BJ (cell line): ENCODE data around the gene TECPR2. TPM values are rescaled to one million over a fixed set of nuclear protein-coding genes. Genes with fewer than 3 reads are reported as not detected.
A peak's percentile ranks its signal among the peaks of the same experiment; 100 is the strongest.
"Not testable (repeated sequence)": the region's sequence is repeated elsewhere in the genome, so short reads cannot be mapped to it uniquely, and the experiment has no call there.

Experiments used
- CTCF ChIA-PET: fragments of 350-600 bp; formaldehyde crosslinking; extraction: SDS; loops from one replicate; lab custom pipeline; 2021; ENCODE audit warnings: antibody characterized with exemption, inconsistent platforms; lab: Yijun Ruan, JAX
- POLR2A ChIA-PET: fragments of 300-600 bp; sonication (Branson Sonifier 250); formaldehyde crosslinking; extraction: SDS; loops from one replicate; lab custom pipeline; 2021; ENCODE audit warnings: antibody characterized with exemption; lab: Charles Lee
- DNase-seq: peaks from one replicate; pipeline ENCODE4 v3.0.0-alpha.2; 2011; ENCODE audit warnings: low read depth
- H3K27me3 ChIP-seq: 2 replicates; pipeline ENCODE4 v1.6.0; 2011; ENCODE audit warnings: low read length; ENCODE audit not compliant: control insufficient read depth, insufficient read depth
- H3K36me3 ChIP-seq: 2 replicates; pipeline ENCODE4 v1.5.1; 2011; ENCODE audit warnings: low read length; ENCODE audit not compliant: control insufficient read depth, insufficient read depth
- H3K4me3 ChIP-seq: 2 replicates; pipeline ENCODE4 v1.5.1; 2011; ENCODE audit warnings: low read depth, mild to moderate bottlenecking, control low read depth, low read length
- CTCF ChIP-seq: IDR thresholded peaks from 2 replicates; pipeline ENCODE4 v1.5.1; 2011; ENCODE audit warnings: low read depth, mild to moderate bottlenecking, control low read depth, inconsistent platforms, low read length, moderate library complexity; ENCODE audit not compliant: insufficient read depth
- polyA plus RNA-seq: library from polyadenylated mRNA; depleted of rRNA; stranded (reverse); fragments of >200 nt; gene quantifications from 2 replicates; pipeline ENCODE4 v1.2.3, GENCODE V29; 2011; rRNA removed
- small RNA-seq: library from RNA; depleted of rRNA; stranded (forward); fragments of <200 nt; gene quantifications from one replicate; pipeline ENCODE3, GENCODE V24; 2012; ENCODE audit warnings: low replicate concordance, low read depth; ENCODE audit not compliant: insufficient read length

Gene TECPR2
- polyA plus RNA-seq, 1 experiment, result 11.7 TPM

GRCh38 chr14:102544747-102545460 lies 182.2 kb downstream of the TECPR2 start:
- CTCF ChIA-PET, result no interaction called here
- H3K27me3 ChIP-seq, result peaks cover 2% of the 10 kb centered on the region; the same call in 1 of the 2 replicates
- POLR2A ChIA-PET, result no interaction called here
- H3K4me3 ChIP-seq, result no peak overlapping the region
- TF ChIP-seq CTCF, result no peak
- no peak for DNase-seq
- no peaks in the 10 kb centered on the region for H3K36me3 ChIP-seq

GRCh38 chr14:102545461-102546265 lies 182.9 kb downstream of the TECPR2 start:
- Histone ChIP-seq H3K36me3 (no peaks in the 10 kb centered on the region), H3K27me3 (peaks cover 2% of the 10 kb centered on the region; the same call in 1 of the 2 replicates), H3K4me3 (no peak overlapping the region; the same call in 1 of the 2 replicates)
- TF ChIP-seq CTCF, result peak; percentile 33
- peak; percentile 33 for DNase-seq
- POLR2A ChIA-PET, result no interaction called here
- CTCF ChIA-PET, result interaction anchor here (0.6 kb wide), 1 partner anchor 51 kb away, joined by 4 read pairs; no protein-coding TSS in a partner anchor

GRCh38 chr14:102548616-102549240 lies 186.0 kb downstream of the TECPR2 start:
- TF ChIP-seq CTCF, result no peak
- H3K36me3 ChIP-seq, result no peaks in the 10 kb centered on the region
- no peak overlapping the region for H3K4me3 ChIP-seq
- ChIA-PET POLR2A (interaction anchor here (0.7 kb wide), 1 partner anchor 127 kb away, joined by 23 read pairs; no protein-coding TSS in a partner anchor), CTCF (no interaction called here)
- DNase-seq, result no peak
- H3K27me3 ChIP-seq, result peaks cover 2% of the 10 kb centered on the region; the same call in 1 of the 2 replicates

- DNase-seq, POLR2A ChIA-PET, H3K36me3 ChIP-seq, H3K4me3 ChIP-seq, CTCF ChIA-PET, H3K27me3 ChIP-seq: not testable (repeated sequence)
Measured at GRCh38 chr14:102550927-102551401, 188.2 kb downstream of the TECPR2 start.

Small RNAs within 50 kb of the gene (small RNA-seq; reads per million reads assigned to genes)
- gene MIR4309, result not detected

Other genes with a start within 250 kb of the TECPR2 start
- gene WDR20, start 223.0 kb upstream of the TECPR2 start, polyA plus RNA-seq, result 18.3 TPM in 2 replicates
- gene MOK, start 57.8 kb upstream of the TECPR2 start, polyA plus RNA-seq, result 20.5 and 26.0 TPM in 2 replicates
- gene ZNF839, start 43.2 kb upstream of the TECPR2 start, polyA plus RNA-seq, result 8.3 and 9.0 TPM in 2 replicates
- gene CINP, start 51 bp upstream of the TECPR2 start, polyA plus RNA-seq, result 46.0 and 49.1 TPM in 2 replicates
- gene ANKRD9, start 146.8 kb downstream of the TECPR2 start, polyA plus RNA-seq, result 5.5 and 9.1 TPM in 2 replicates
- 7.9 and 11.8 TPM in 2 replicates for gene RCOR1, start 229.7 kb downstream of the TECPR2 start, polyA plus RNA-seq